ENCODE measurements around the gene DUT. TPM values are rescaled to one million over a fixed set of nuclear protein-coding genes. Genes with fewer than 3 reads are reported as not detected.
"Not testable (repeated sequence)": the region's sequence is repeated elsewhere in the genome, so short reads cannot be mapped to it uniquely, and the experiment has no call there.

DUT gene
- total and polyA plus RNA-seq, 2 experiments from 2014 or later: 50.9 to 70.4 TPM

- Histone ChIP-seq H3K9me2 (replicated peaks; ENCODE audit: insufficient read depth) (no peaks in the 10 kb centered on the region), H3K36me3 (replicated peaks; ENCODE audit: insufficient read depth, low read depth) (no peaks in the 10 kb centered on the region), H3K9me3 (ENCODE audit: low read depth) (no peaks in the 10 kb centered on the region), H3K4me2 (no peak overlapping the region), H3K27ac (no peak overlapping the region), H4K20me1 (ENCODE audit: insufficient read depth, poor library complexity, severe bottlenecking) (no peaks in the 10 kb centered on the region), H3K4me1 (ENCODE audit: insufficient read depth) (no peaks in the 10 kb centered on the region), H3K4me3 (no peak overlapping the region), H2AFZ (no peak overlapping the region), H3K27me3 (no peaks in the 10 kb centered on the region), H3K79me2 (no peaks in the 10 kb centered on the region)
- WGBS (ENCODE audit: low lambda C conversion rate, missing lambda C conversion rate): 91% methylated on average over 7 of the region's 7 CpGs
- DNase-seq (ENCODE audit: low spot score): no peak
- TF ChIP-seq EZH2phosphoT487 (IDR thresholded peaks at IDR 0.05; ENCODE audit: low read depth, severe bottlenecking, unreplicated experiment) (no peak), EZH2 (IDR thresholded peaks at IDR 0.05; ENCODE audit: borderline replicate concordance) (no peak)
Observed at GRCh38 chr15:48323294-48323693, 7.9 kb upstream of the DUT start.

- H3K9me2 ChIP-seq (replicated peaks; ENCODE audit: insufficient read depth): no peaks in the 10 kb centered on the region
- H3K9me3 ChIP-seq (ENCODE audit: low read depth): no peaks in the 10 kb centered on the region
- no peak overlapping the region for H3K27ac ChIP-seq
- no peak overlapping the region for H3K4me2 ChIP-seq
- H3K4me1 ChIP-seq (ENCODE audit: insufficient read depth): no peaks in the 10 kb centered on the region
- H3K79me2 ChIP-seq: no peaks in the 10 kb centered on the region
- no peaks in the 10 kb centered on the region for H4K20me1 ChIP-seq (ENCODE audit: insufficient read depth, poor library complexity, severe bottlenecking)
- DNase-seq (ENCODE audit: low spot score): no peak
- no peak overlapping the region for H2AFZ ChIP-seq
- WGBS (ENCODE audit: low lambda C conversion rate, missing lambda C conversion rate): 66% methylated on average over 5 of the region's 5 CpGs
- TF ChIP-seq EZH2phosphoT487 (IDR thresholded peaks at IDR 0.05; ENCODE audit: low read depth, severe bottlenecking, unreplicated experiment): no peak
- no peak for TF ChIP-seq EZH2 (IDR thresholded peaks at IDR 0.05; ENCODE audit: borderline replicate concordance)
- TF ChIP-seq CTCF (IDR thresholded peaks at IDR 0.05; ENCODE audit: poor library complexity): no peak
- no peaks in the 10 kb centered on the region for H3K27me3 ChIP-seq
- no peak overlapping the region for H3K4me3 ChIP-seq
- H3K36me3 ChIP-seq (replicated peaks; ENCODE audit: insufficient read depth, low read depth): no peaks in the 10 kb centered on the region
Observed at GRCh38 chr15:48324949-48325348, 6.3 kb upstream of the DUT start.

- no peaks in the 10 kb centered on the region for H3K36me3 ChIP-seq (replicated peaks; ENCODE audit: insufficient read depth, low read depth)
- H3K27me3 ChIP-seq: no peaks in the 10 kb centered on the region
- no peak overlapping the region for H3K4me2 ChIP-seq
- no peak overlapping the region for H3K4me3 ChIP-seq
- no peaks in the 10 kb centered on the region for H3K9me2 ChIP-seq (replicated peaks; ENCODE audit: insufficient read depth)
- H3K79me2 ChIP-seq: no peaks in the 10 kb centered on the region
- 76% methylated on average over 5 of the region's 5 CpGs for WGBS (ENCODE audit: low lambda C conversion rate, missing lambda C conversion rate)
- DNase-seq (ENCODE audit: low spot score): no peak
- TF ChIP-seq EZH2 (IDR thresholded peaks at IDR 0.05; ENCODE audit: borderline replicate concordance) (no peak), EZH2phosphoT487 (IDR thresholded peaks at IDR 0.05; ENCODE audit: low read depth, severe bottlenecking, unreplicated experiment) (no peak), CTCF (IDR thresholded peaks at IDR 0.05; ENCODE audit: poor library complexity) (no peak)
- H4K20me1 ChIP-seq (ENCODE audit: insufficient read depth, poor library complexity, severe bottlenecking): no peaks in the 10 kb centered on the region
- no peaks in the 10 kb centered on the region for H3K9me3 ChIP-seq (ENCODE audit: low read depth)
- H3K4me1 ChIP-seq (ENCODE audit: insufficient read depth): no peaks in the 10 kb centered on the region
- no peak overlapping the region for H2AFZ ChIP-seq
- H3K27ac ChIP-seq: no peak overlapping the region
Observed at GRCh38 chr15:48325400-48325799, 5.8 kb upstream of the DUT start.

- H3K9me2 ChIP-seq (replicated peaks; ENCODE audit: insufficient read depth); DNase-seq (ENCODE audit: low spot score); H3K36me3 ChIP-seq (replicated peaks; ENCODE audit: insufficient read depth, low read depth); H2AFZ ChIP-seq; H3K79me2 ChIP-seq; H3K4me2 ChIP-seq; H3K9me3 ChIP-seq (ENCODE audit: low read depth); H4K20me1 ChIP-seq (ENCODE audit: insufficient read depth, poor library complexity, severe bottlenecking); H3K4me1 ChIP-seq (ENCODE audit: insufficient read depth); H3K27ac ChIP-seq; H3K27me3 ChIP-seq; H3K4me3 ChIP-seq: not testable (repeated sequence)
- 92% methylated on average over 6 of the region's 6 CpGs for whole genome bisulfite sequencing (ENCODE audit: low lambda C conversion rate, missing lambda C conversion rate)
Observed at GRCh38 chr15:48326180-48326579, 5.0 kb upstream of the DUT start.
